VCaP (cell line): ENCODE measurements around the gene OPRL1.
A peak's percentile ranks its signal among the peaks of the same experiment; 100 is the strongest.

Source experiments
- H3K27ac ChIP-seq: fragments of 450-650 bp; 2 replicates; pipeline ENCODE4 v1.5.1; 2017
- CTCF ChIP-seq: fragments of 450-650 bp; conservative IDR thresholded peaks from 2 replicates; pipeline ENCODE4 v1.5.1; 2017; ENCODE audit warnings: mild to moderate bottlenecking, moderate library complexity

The OPRL1 gene

GRCh38 chr20:64100566-64100888 is 20.6 kb downstream of the OPRL1 start:
- TF ChIP-seq CTCF, result no peak
- H3K27ac ChIP-seq, result no peak overlapping the region

- no peak overlapping the region; the same call in 1 of the 2 replicates for H3K27ac ChIP-seq
- no peak for TF ChIP-seq CTCF
These were observed 21.2 kb downstream of the OPRL1 start for GRCh38 chr20:64100946-64101688.

GRCh38 chr20:64101731-64102621 is 22.1 kb downstream of the OPRL1 start:
- peak; percentile 98 for TF ChIP-seq CTCF
- peak overlapping the region; percentile 74 for H3K27ac ChIP-seq

GRCh38 chr20:64102647-64103354 is 22.9 kb downstream of the OPRL1 start:
- no peak for TF ChIP-seq CTCF
- H3K27ac ChIP-seq, result peak overlapping the region; percentile 74

- no peak overlapping the region for H3K27ac ChIP-seq
- no peak for TF ChIP-seq CTCF
These were observed 24.2 kb downstream of the OPRL1 start for GRCh38 chr20:64103871-64104666.

GRCh38 chr20:64104667-64105451 is 25.0 kb downstream of the OPRL1 start:
- no peak overlapping the region for H3K27ac ChIP-seq
- no peak for TF ChIP-seq CTCF
